ENCODE measurements around the gene MAST4. TPM values are rescaled to one million over a fixed set of nuclear protein-coding genes. Genes with fewer than 3 reads are reported as not detected.

Gene MAST4
- total RNA-seq, 2 experiments from 2014 or later, result 1.3 to 21.9 TPM

DNA sequence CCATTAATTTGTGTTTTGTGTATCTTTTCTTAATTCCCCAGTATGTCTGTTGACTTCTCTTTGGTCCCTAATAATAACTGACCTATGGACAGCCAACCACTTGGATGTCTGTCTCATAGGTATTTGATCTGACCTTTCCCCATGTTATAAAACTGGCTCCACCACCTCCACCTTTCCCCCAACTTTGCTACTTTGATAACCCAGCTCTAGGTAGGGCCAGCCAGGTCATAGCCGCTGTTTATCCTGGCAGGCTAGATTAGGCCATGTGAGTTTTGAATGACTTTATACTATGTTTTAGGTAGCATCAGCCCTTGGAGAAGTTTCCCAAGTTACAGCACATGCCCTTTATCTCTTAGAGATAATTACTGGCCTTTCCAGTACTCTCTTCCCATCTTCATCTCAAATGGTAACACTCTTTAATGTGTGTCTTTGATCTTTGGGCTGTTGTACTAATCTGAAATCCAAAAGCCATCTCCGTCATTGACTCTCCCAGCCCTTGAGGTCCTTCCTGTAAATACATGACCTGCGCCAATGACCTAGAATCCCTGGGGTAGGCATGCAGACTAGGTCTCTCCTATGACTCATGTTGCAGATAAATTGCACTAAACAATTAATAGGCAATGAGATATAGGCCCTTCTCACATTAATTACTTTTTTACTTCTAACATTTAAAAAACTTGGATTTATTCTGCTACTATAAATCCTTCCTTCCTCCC, 447.8 kb downstream of the MAST4 start:
- TF ChIP-seq EZH2phosphoT487 (IDR thresholded peaks at IDR 0.05; ENCODE audit: borderline replicate concordance, low read depth, low read length), result no peak
- TF ChIP-seq, protein P1, sequence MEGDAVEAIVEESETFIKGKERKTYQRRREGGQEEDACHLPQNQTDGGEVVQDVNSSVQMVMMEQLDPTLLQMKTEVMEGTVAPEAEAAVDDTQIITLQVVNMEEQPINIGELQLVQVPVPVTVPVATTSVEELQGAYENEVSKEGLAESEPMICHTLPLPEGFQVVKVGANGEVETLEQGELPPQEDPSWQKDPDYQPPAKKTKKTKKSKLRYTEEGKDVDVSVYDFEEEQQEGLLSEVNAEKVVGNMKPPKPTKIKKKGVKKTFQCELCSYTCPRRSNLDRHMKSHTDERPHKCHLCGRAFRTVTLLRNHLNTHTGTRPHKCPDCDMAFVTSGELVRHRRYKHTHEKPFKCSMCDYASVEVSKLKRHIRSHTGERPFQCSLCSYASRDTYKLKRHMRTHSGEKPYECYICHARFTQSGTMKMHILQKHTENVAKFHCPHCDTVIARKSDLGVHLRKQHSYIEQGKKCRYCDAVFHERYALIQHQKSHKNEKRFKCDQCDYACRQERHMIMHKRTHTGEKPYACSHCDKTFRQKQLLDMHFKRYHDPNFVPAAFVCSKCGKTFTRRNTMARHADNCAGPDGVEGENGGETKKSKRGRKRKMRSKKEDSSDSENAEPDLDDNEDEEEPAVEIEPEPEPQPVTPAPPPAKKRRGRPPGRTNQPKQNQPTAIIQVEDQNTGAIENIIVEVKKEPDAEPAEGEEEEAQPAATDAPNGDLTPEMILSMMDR (conservative IDR thresholded peaks at IDR 0.05; ENCODE audit: low read length), result no peak
- DNase-seq (ENCODE audit: low spot score), result no peak
- no peak overlapping the region for H3K4me3 ChIP-seq (ENCODE audit: low read depth, low read length, poor library complexity, severe bottlenecking)
- intact Hi-C loops (cut with micrococcal nuclease; ENCODE audit: unreplicated experiment), result no loop called here
- ChIA-PET POLR2A (no interaction called here), CTCF (ENCODE audit: unreplicated experiment) (no interaction called here)
- no peaks in the 10 kb centered on the region for H3K79me2 ChIP-seq (ENCODE audit: insufficient read depth, low read depth, low read length)
- no peaks in the 10 kb centered on the region for H3K9me2 ChIP-seq (ENCODE audit: insufficient read depth, low read length)
- no peak overlapping the region for H3K27ac ChIP-seq (ENCODE audit: low read depth, low read length, poor library complexity, severe bottlenecking)
- H2AFZ ChIP-seq (ENCODE audit: low read length), result no peak overlapping the region
- H3K9me3 ChIP-seq (ENCODE audit: low read length), result no peaks in the 10 kb centered on the region
- H3K4me2 ChIP-seq (ENCODE audit: low read length), result no peak overlapping the region
- no peaks in the 10 kb centered on the region for H3K4me1 ChIP-seq (ENCODE audit: insufficient read depth, low read length, poor library complexity, severe bottlenecking)
- no peaks in the 10 kb centered on the region for H4K20me1 ChIP-seq (ENCODE audit: insufficient read depth, low read length)
- H3K36me3 ChIP-seq (ENCODE audit: insufficient read depth, low read length), result no peaks in the 10 kb centered on the region
- BruUV-seq (replicated peaks), result no TSS peak

DNA sequence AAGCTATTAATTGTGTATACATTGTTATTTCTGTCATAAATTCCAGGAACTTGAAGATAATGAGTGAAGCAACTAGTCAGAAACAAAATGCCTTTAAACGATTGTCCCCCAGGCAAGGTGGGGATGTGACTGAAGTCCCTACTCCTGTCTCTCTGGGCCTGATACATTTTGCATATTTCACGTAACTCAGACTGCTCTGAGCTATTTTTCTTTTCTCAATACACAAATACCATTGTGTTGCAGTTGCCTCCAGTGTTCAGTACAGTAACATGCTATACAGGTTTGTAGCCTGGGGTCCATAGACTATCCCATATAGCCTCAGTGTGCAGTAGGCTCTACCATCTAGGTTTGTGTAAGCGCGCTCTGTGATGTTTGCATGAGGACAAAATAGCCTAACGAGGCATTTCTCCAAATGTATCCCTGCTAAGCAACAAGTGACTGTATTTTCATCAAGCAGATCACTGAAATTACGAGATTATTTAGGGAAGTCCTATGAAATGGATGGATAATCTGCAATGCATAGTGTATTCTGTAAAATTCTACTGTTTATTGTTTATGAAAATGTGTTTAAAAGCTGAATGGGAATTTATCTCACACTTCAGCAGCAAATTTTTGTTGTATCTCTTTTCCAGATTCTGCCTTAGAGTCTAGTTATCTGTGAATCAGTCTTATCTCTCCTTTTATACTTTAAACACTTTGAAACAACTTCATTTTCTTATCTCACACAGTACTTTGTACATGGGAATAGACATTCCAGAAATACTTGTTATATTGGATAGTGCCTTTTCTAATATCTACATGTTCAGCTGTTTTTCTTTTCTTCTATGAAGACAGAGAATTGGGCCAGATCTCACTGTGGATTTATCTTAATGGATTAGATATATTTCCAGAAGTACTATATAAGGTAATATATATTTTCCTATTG, 449.9 kb downstream of the MAST4 start:
- Histone ChIP-seq H4K20me1 (ENCODE audit: insufficient read depth, low read length) (no peaks in the 10 kb centered on the region), H3K79me2 (ENCODE audit: insufficient read depth, low read depth, low read length) (no peaks in the 10 kb centered on the region), H3K4me2 (ENCODE audit: low read length) (no peak overlapping the region), H3K36me3 (ENCODE audit: insufficient read depth, low read length) (no peaks in the 10 kb centered on the region), H3K4me3 (ENCODE audit: low read depth, low read length, poor library complexity, severe bottlenecking) (no peak overlapping the region), H3K9me2 (ENCODE audit: insufficient read depth, low read length) (no peaks in the 10 kb centered on the region), H3K4me1 (ENCODE audit: insufficient read depth, low read length, poor library complexity, severe bottlenecking) (no peaks in the 10 kb centered on the region), H3K27ac (ENCODE audit: low read depth, low read length, poor library complexity, severe bottlenecking) (no peak overlapping the region), H2AFZ (ENCODE audit: low read length) (no peak overlapping the region), H3K9me3 (ENCODE audit: low read length) (no peaks in the 10 kb centered on the region)
- DNase-seq (ENCODE audit: low spot score), result no peak
- no TSS peak for BruUV-seq (replicated peaks)
- ChIA-PET POLR2A (interaction anchor here (0.6 to 1.9 kb wide), 6 partner anchors 17 to 1151 kb away, joined by 3 to 5 read pairs (median 3); no protein-coding TSS in a partner anchor), CTCF (ENCODE audit: unreplicated experiment) (no interaction called here)
- intact Hi-C loops (cut with micrococcal nuclease; ENCODE audit: unreplicated experiment), result no loop called here
- TF ChIP-seq, protein P1 (conservative IDR thresholded peaks at IDR 0.05; ENCODE audit: low read length), result no peak
- no peak for TF ChIP-seq EZH2phosphoT487 (IDR thresholded peaks at IDR 0.05; ENCODE audit: borderline replicate concordance, low read depth, low read length)
